Body of pancreas (tissue), 4 donors: Measurements from ENCODE around the gene TMEFF2.

Source experiments
- POLR2A ChIP-seq, 3 donors: fragments of 450-650 bp; IDR thresholded peaks; one replicate each; pipeline ENCODE4 v1.6.1; 2016; ENCODE audit warnings: antibody characterized with exemption in 3 of 3, mild to moderate bottlenecking in 2 of 3
- TF ChIP-seq, protein P1 (sequence below), 7 experiments: fragments of 450-650 bp in 4 of 7; fragments of 200-600 bp in 3 of 7; sonication (generic) in 3 of 7; IDR thresholded peaks; one replicate each; pipeline ENCODE4 v1.5.1; 2016 to 2019; ENCODE audit warnings: antibody characterized with exemption in 7 of 7

DNA sequence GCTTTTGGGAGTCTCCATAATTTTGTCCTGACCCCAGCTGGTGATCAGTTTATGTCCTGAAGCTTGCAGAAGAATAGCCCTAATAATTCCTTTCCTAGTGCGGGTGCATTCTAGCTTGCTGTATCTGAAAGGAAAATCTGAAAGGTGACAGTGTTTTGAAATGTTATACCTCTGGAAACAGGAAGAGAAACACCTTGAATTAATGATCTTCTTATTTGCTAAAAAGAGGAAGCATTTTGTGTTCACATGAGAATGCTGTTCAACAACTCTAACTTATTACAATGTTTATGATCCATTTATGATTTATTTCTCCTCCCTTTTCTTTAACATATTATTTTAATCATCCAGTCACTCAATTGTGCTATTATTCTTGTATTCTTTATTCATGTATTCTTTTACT is 280.9 kb downstream of the TMEFF2 start:
- TF ChIP-seq, protein P1, sequence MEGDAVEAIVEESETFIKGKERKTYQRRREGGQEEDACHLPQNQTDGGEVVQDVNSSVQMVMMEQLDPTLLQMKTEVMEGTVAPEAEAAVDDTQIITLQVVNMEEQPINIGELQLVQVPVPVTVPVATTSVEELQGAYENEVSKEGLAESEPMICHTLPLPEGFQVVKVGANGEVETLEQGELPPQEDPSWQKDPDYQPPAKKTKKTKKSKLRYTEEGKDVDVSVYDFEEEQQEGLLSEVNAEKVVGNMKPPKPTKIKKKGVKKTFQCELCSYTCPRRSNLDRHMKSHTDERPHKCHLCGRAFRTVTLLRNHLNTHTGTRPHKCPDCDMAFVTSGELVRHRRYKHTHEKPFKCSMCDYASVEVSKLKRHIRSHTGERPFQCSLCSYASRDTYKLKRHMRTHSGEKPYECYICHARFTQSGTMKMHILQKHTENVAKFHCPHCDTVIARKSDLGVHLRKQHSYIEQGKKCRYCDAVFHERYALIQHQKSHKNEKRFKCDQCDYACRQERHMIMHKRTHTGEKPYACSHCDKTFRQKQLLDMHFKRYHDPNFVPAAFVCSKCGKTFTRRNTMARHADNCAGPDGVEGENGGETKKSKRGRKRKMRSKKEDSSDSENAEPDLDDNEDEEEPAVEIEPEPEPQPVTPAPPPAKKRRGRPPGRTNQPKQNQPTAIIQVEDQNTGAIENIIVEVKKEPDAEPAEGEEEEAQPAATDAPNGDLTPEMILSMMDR (IDR thresholded peaks at IDR 0.05) = no peak
- TF ChIP-seq POLR2A (IDR thresholded peaks at IDR 0.05) = no peak
